Stimulated activated CD4-positive, alpha-beta T cell treated with anti-CD3 and anti-CD28 coated beads, Interleukin-15, amount 100 ng/mL, for 48 hours (primary cell): ENCODE data around the gene PPARA.

Experiments used
- DNase-seq, 2 donors: peaks; one replicate each; pipeline ENCODE4 v3.0.0-alpha.2; 2020; ENCODE audit warnings: low read depth in 2 of 2

PPARA gene

GRCh38 chr22:46273432-46274148, 123.3 kb downstream of the PPARA start:
- no peak for DNase-seq

GRCh38 chr22:46274381-46274780, 124.1 kb downstream of the PPARA start:
- no peak for DNase-seq

GRCh38 chr22:46275455-46276122, 125.3 kb downstream of the PPARA start:
- DNase-seq = no peak

- no peak for DNase-seq
Observed at GRCh38 chr22:46276563-46276962, 126.2 kb downstream of the PPARA start.

GRCh38 chr22:46278656-46279645, 128.6 kb downstream of the PPARA start:
- DNase-seq = no peak

GRCh38 chr22:46280063-46280817, 129.9 kb downstream of the PPARA start:
- DNase-seq = no peak

- DNase-seq = no peak
Observed at GRCh38 chr22:46280999-46281623, 130.8 kb downstream of the PPARA start.

- no peak for DNase-seq
Observed at GRCh38 chr22:46281866-46282678, 131.7 kb downstream of the PPARA start.

GRCh38 chr22:46286006-46286405, 135.7 kb downstream of the PPARA start:
- DNase-seq = no peak

GRCh38 chr22:46286941-46287872, 136.9 kb downstream of the PPARA start:
- DNase-seq = no peak

- DNase-seq = no peak
Observed at GRCh38 chr22:46287873-46288751, 137.8 kb downstream of the PPARA start.

- DNase-seq = no peak
Observed at GRCh38 chr22:46288846-46289243, 138.5 kb downstream of the PPARA start.

GRCh38 chr22:46289244-46289891, 139.0 kb downstream of the PPARA start:
- no peak for DNase-seq

- no peak for DNase-seq
Observed at GRCh38 chr22:46290121-46290842, 140.0 kb downstream of the PPARA start.

- DNase-seq = no peak
Observed at GRCh38 chr22:46290843-46291785, 140.8 kb downstream of the PPARA start.

- DNase-seq = no peak
Observed at GRCh38 chr22:46292173-46292572, 141.8 kb downstream of the PPARA start.
